IPS-18a (cell line): ENCODE measurements around the gene NOS1AP.

Experiments
- H3K27ac ChIP-seq: one replicate; pipeline ENCODE4 v1.5.1; 2013; ENCODE audit warnings: low read length
- H3K27me3 ChIP-seq: one replicate; pipeline ENCODE4 v1.6.1; 2013; ENCODE audit warnings: mild to moderate bottlenecking, low read length; ENCODE audit not compliant: control insufficient read depth, insufficient read depth
- H3K36me3 ChIP-seq: one replicate; pipeline ENCODE4 v1.6.1; 2013; ENCODE audit warnings: low read depth, low read length; ENCODE audit not compliant: control insufficient read depth
- H3K4me1 ChIP-seq: one replicate; pipeline ENCODE4 v1.6.1; 2013; ENCODE audit warnings: low read depth, low read length; ENCODE audit not compliant: control insufficient read depth
- H3K4me3 ChIP-seq: one replicate; pipeline ENCODE4 v1.5.1; 2013; ENCODE audit warnings: low read length
- H3K9ac ChIP-seq: one replicate; pipeline ENCODE4 v1.6.1; 2013; ENCODE audit warnings: mild to moderate bottlenecking, low read length, moderate library complexity
- H3K9me3 ChIP-seq: one replicate; pipeline ENCODE4 v1.6.1; 2013; ENCODE audit warnings: low read depth, low read length; ENCODE audit not compliant: control insufficient read depth

The NOS1AP gene

GRCh38 chr1:162090378-162090777 lies 20.9 kb downstream of the NOS1AP start:
- Histone ChIP-seq H3K36me3 (no peaks in the 10 kb centered on the region), H3K9me3 (no peaks in the 10 kb centered on the region), H3K27ac (no peak overlapping the region), H3K27me3 (peaks cover 15% of the 10 kb centered on the region), H3K9ac (no peak overlapping the region), H3K4me3 (no peak overlapping the region), H3K4me1 (peaks cover 32% of the 10 kb centered on the region)

GRCh38 chr1:162091681-162092524 lies 22.4 kb downstream of the NOS1AP start:
- H3K9ac ChIP-seq = no peak overlapping the region
- no peaks in the 10 kb centered on the region for H3K36me3 ChIP-seq
- H3K9me3 ChIP-seq = no peaks in the 10 kb centered on the region
- peak overlapping the region; percentile 33 for H3K4me3 ChIP-seq
- H3K27ac ChIP-seq = no peak overlapping the region
- H3K27me3 ChIP-seq = peaks cover 15% of the 10 kb centered on the region
- H3K4me1 ChIP-seq = peaks cover 32% of the 10 kb centered on the region

- H3K9me3 ChIP-seq = no peaks in the 10 kb centered on the region
- H3K9ac ChIP-seq = no peak overlapping the region
- no peak overlapping the region for H3K27ac ChIP-seq
- peaks cover 28% of the 10 kb centered on the region for H3K4me1 ChIP-seq
- H3K27me3 ChIP-seq = peaks cover 15% of the 10 kb centered on the region
- no peak overlapping the region for H3K4me3 ChIP-seq
- H3K36me3 ChIP-seq = no peaks in the 10 kb centered on the region
Observed at GRCh38 chr1:162093095-162093494, 23.6 kb downstream of the NOS1AP start.

GRCh38 chr1:162094271-162094670 lies 24.8 kb downstream of the NOS1AP start:
- Histone ChIP-seq H3K36me3 (no peaks in the 10 kb centered on the region), H3K9ac (no peak overlapping the region), H3K4me3 (no peak overlapping the region), H3K9me3 (no peaks in the 10 kb centered on the region), H3K27ac (no peak overlapping the region), H3K27me3 (peaks cover 15% of the 10 kb centered on the region), H3K4me1 (peaks cover 25% of the 10 kb centered on the region)

- Histone ChIP-seq H3K4me1 (peaks cover 25% of the 10 kb centered on the region), H3K27ac (no peak overlapping the region), H3K36me3 (no peaks in the 10 kb centered on the region), H3K4me3 (no peak overlapping the region), H3K27me3 (peaks cover 15% of the 10 kb centered on the region), H3K9ac (no peak overlapping the region), H3K9me3 (no peaks in the 10 kb centered on the region)
Observed at GRCh38 chr1:162094723-162095122, 25.2 kb downstream of the NOS1AP start.

GRCh38 chr1:162107911-162108310 lies 38.4 kb downstream of the NOS1AP start:
- no peaks in the 10 kb centered on the region for H3K27me3 ChIP-seq
- no peak overlapping the region for H3K9ac ChIP-seq
- H3K4me3 ChIP-seq = no peak overlapping the region
- H3K36me3 ChIP-seq = no peaks in the 10 kb centered on the region
- no peaks in the 10 kb centered on the region for H3K9me3 ChIP-seq
- no peaks in the 10 kb centered on the region for H3K4me1 ChIP-seq
- H3K27ac ChIP-seq = no peak overlapping the region

GRCh38 chr1:162108426-162108825 lies 38.9 kb downstream of the NOS1AP start:
- Histone ChIP-seq H3K4me1 (no peaks in the 10 kb centered on the region), H3K27me3 (no peaks in the 10 kb centered on the region), H3K4me3 (no peak overlapping the region), H3K36me3 (no peaks in the 10 kb centered on the region), H3K27ac (no peak overlapping the region), H3K9me3 (no peaks in the 10 kb centered on the region), H3K9ac (no peak overlapping the region)

GRCh38 chr1:162110910-162111309 lies 41.4 kb downstream of the NOS1AP start:
- H3K27me3 ChIP-seq = no peaks in the 10 kb centered on the region
- H3K9ac ChIP-seq = no peak overlapping the region
- no peaks in the 10 kb centered on the region for H3K4me1 ChIP-seq
- H3K4me3 ChIP-seq = no peak overlapping the region
- no peaks in the 10 kb centered on the region for H3K9me3 ChIP-seq
- H3K36me3 ChIP-seq = no peaks in the 10 kb centered on the region
- no peak overlapping the region for H3K27ac ChIP-seq

- H3K27me3 ChIP-seq = no peaks in the 10 kb centered on the region
- H3K9me3 ChIP-seq = no peaks in the 10 kb centered on the region
- no peaks in the 10 kb centered on the region for H3K4me1 ChIP-seq
- no peak overlapping the region for H3K27ac ChIP-seq
- no peaks in the 10 kb centered on the region for H3K36me3 ChIP-seq
- H3K4me3 ChIP-seq = no peak overlapping the region
- no peak overlapping the region for H3K9ac ChIP-seq
Observed at GRCh38 chr1:162111572-162111971, 42.1 kb downstream of the NOS1AP start.

GRCh38 chr1:162113419-162113818 lies 43.9 kb downstream of the NOS1AP start:
- no peak overlapping the region for H3K9ac ChIP-seq
- H3K36me3 ChIP-seq = no peaks in the 10 kb centered on the region
- H3K4me3 ChIP-seq = no peak overlapping the region
- no peaks in the 10 kb centered on the region for H3K9me3 ChIP-seq
- no peaks in the 10 kb centered on the region for H3K27me3 ChIP-seq
- no peak overlapping the region for H3K27ac ChIP-seq
- H3K4me1 ChIP-seq = no peaks in the 10 kb centered on the region

- no peaks in the 10 kb centered on the region for H3K36me3 ChIP-seq
- no peak overlapping the region for H3K27ac ChIP-seq
- no peak overlapping the region for H3K4me3 ChIP-seq
- no peak overlapping the region for H3K9ac ChIP-seq
- H3K27me3 ChIP-seq = no peaks in the 10 kb centered on the region
- H3K9me3 ChIP-seq = no peaks in the 10 kb centered on the region
- H3K4me1 ChIP-seq = no peaks in the 10 kb centered on the region
Observed at GRCh38 chr1:162117039-162117774, 47.7 kb downstream of the NOS1AP start.
